ENCODE data around the gene ZNF277.
"Not testable (repeated sequence)": the region's sequence is repeated elsewhere in the genome, so short reads cannot be mapped to it uniquely, and the experiment has no call there.

The ZNF277 gene

DNA sequence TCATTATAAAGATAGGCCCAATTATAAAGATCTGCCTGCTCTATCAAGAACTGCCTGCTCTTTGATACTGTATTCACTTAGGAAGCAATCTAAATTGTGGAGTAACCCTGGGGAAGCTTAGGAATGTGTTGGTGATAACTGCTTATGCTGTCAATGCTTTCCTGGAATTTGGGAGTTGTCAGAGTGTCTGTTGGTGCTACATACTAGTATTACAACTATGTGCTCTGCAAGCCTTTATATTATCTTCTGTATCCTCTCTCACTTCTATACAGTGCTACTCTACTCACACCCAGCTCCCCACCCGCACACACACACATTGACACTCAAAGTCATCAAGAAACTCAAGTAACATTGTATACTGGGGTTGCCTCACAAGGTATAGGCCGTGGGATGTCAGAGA, 6.1 kb downstream of the ZNF277 start:
- no peak for DNase-seq

- no peak for DNase-seq
Measured at GRCh38 chr7:112213735-112214134, 7.2 kb downstream of the ZNF277 start.

- no peak for DNase-seq
Measured at GRCh38 chr7:112214268-112214667, 7.8 kb downstream of the ZNF277 start.

GRCh38 chr7:112214883-112215282, 8.4 kb downstream of the ZNF277 start:
- DNase-seq, result no peak

DNA sequence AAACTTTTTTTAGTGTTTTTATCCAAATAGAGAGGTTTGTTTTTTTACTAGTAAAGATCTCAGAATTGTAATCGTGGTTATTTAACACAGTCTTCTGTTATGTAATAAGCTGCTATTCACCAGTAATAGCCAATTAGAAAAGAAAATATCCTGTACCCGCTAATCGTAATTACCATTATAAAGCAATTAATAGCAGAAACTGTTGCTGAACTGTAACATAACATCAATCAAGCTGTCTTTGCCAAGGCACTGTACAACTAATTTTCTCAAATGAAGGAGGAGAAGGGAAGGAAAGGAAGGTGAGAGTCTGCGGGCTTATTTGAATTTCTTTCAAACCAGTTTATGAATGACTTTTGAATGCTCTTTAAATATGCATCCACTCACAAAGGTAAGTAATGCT, 9.3 kb downstream of the ZNF277 start:
- no peak for DNase-seq

DNA sequence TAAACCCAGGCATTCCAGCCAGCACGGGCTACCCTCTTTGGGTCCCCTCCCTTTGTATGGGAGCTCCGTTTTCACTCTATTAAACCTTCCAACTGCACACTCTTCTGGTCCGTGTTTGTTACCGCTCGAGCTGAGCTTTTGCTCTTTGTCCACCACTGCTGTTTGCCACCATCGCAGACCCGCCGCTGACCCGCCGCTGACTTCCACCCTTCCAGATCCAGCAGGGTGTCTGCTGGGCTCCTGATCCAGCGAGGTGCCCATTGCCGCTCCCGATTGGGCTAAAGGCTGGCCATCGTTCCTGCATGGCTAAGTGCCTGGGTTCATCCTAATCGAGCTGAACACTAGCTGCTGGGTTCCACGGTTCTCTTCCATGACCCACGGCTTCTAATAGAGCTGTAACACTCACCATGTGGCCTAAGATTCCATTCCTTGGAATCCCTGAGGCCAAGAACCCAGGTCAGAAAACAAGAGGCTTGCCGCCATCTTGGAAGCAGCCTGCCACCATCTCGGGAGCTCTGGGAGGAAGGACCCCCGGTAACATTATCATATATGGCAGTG, 14.5 kb downstream of the ZNF277 start:
- no peak for DNase-seq

- no peak for DNase-seq
Measured at GRCh38 chr7:112223310-112223709, 16.8 kb downstream of the ZNF277 start.

DNA sequence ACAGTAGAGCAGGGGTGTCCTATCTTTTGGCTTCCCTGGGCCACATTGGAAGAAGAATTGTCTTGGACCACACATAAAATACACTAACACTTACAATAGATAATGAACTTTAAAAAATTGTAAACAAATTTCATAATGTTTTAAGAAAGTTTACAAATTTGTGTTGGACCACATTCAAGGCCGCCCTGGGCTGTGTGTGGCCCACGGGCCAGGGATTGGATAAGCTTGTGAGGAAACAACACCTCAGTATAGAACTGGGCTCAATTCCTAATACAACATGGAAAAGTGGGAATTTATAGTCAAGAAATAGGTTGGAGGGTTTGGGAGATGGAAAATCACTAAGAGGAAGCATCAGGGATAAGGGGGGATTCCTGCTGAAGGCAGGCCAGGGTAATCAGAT, 17.7 kb downstream of the ZNF277 start:
- DNase-seq, result no peak

GRCh38 chr7:112225006-112225405, 18.5 kb downstream of the ZNF277 start:
- no peak for DNase-seq

GRCh38 chr7:112226701-112227276, 20.3 kb downstream of the ZNF277 start:
- DNase-seq, result no peak

- no peak for DNase-seq
Measured at GRCh38 chr7:112228632-112229031, 22.1 kb downstream of the ZNF277 start.

- DNase-seq, result no peak
Measured at GRCh38 chr7:112232212-112232978, 25.9 kb downstream of the ZNF277 start.

- DNase-seq, result no peak
Measured at GRCh38 chr7:112233048-112233697, 26.7 kb downstream of the ZNF277 start.

GRCh38 chr7:112234147-112234546, 27.7 kb downstream of the ZNF277 start:
- DNase-seq, result no peak

- no peak for DNase-seq
Measured at GRCh38 chr7:112236597-112236996, 30.1 kb downstream of the ZNF277 start.

DNA sequence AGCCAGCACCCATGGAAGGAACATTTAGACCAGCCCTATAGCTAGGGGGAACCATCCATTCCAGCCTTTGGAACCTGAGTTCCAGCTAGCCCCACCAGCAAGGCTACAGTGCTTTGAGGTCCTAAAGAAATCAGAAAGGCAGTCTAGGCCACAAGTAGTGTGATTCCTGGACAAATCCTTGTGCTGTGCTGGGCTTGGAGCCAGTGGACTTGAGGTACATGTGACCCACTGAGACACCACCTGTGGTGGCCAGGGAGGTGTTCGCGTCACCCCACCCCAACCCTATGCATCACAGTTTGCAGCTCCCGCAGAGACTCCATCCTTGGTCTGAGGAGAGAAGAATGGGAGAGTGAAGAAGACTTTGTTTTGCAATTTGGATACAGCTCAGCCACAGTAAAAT, 31.8 kb downstream of the ZNF277 start:
- no peak for DNase-seq

DNA sequence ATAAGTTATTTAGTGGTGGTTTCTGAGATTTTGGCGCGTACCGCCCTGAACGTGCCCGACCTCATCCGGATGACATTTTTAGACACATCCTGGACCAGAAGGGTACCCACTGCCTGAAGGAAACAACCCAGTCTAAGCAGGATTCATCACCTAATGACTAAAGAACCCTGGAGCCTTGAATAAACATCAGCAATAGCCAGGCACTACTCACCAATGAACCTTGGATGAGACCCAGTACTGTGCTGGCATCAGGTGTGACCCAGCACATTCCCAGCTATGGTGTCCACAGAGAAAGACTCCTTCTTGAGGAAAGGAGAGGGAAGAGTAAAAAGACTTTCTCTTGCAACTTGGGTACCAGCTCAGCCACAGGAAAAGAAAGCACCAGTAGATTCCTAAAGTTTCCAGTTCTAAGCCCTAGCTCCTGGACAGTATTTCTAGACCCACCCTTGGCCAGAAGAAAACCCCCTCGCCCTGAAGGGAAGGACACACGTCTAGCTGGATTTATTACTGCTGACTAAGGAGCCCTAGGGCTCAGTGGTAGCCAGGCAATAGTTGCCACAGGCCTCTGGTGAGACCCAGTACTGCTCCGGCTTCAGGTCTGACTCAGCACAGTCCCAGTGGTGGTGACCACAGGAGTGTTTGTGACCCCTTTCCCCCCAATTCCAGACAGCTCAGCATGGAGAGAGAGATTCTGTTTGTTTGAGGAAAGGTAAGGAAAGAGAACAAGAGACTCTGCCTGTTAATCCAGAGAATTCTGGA, 32.5 kb downstream of the ZNF277 start:
- no peak for DNase-seq

- DNase-seq, result no peak
Measured at GRCh38 chr7:112248598-112248997, 42.1 kb downstream of the ZNF277 start.

DNA sequence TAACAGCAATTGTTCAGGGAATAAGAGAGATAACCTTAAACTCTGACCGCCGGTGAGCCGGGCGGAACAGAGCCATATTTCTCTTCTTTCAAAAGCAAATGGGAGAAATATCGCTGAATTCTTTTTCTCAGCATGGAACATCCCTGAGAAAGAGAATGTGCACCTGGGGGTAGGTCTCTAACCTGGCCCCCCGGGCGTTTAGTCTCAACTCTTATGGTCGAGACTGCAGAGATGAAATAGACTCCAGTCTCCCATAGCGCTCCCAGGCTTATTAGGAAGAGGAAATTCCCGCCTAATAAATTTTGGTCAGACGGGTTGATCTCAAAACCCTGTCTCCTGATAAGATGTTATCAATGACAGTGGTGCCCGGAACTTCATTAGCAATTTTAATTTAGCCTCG, 43.5 kb downstream of the ZNF277 start:
- not testable (repeated sequence) for DNase-seq

- DNase-seq, result no peak
Measured at GRCh38 chr7:112252141-112252540, 45.6 kb downstream of the ZNF277 start.

GRCh38 chr7:112252691-112253090, 46.2 kb downstream of the ZNF277 start:
- DNase-seq, result no peak

DNA sequence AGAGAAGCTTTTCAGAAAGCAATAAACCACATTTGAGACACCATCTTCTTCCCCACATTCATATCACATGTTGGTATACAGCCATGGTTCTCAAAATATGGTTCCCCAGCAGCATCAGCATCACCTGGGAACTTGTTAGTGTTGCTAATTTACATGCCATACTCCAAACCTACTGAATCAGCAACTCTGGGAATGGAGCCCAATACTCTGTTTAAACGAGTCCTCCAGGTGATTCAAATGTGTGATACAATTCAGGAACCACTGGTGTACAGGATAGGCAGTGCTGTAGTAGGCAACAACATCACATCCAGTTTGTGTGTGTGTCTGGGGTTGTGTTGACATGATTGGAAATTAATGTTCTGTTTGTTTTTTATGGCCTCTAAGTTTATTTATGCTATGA, 47.7 kb downstream of the ZNF277 start:
- no peak for DNase-seq

DNA sequence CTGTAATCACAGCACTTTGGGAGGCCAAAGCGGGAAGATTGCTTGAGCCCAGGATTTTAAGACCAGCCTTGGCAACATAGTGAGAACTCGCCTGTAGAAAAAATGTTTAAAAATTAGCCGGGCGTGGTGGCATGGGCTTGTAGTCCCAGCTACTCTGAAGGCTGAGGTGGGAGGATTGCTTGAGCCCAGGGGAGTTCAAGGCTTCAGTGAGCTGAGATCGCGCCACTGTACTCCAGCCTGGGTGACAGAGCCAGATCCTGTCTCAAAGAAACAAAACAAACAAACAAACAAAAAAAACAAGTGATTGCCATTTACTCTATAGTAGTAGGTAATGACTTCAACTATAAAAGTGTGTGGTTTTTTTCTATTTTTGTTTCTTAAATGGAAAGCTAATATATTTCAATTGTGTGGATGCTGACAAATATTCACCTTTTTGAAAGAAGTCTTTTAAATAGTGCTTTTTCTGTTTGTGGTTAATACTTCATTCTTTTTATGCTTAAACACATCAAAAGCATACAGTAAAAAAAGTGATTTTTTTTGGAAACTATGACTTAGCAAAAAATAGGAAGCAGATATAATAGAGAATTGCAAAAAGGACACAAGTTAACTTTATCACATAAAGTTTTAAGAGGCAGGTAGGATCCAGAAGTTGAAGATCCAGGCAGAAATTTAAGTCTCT, 48.4 kb downstream of the ZNF277 start:
- DNase-seq, result no peak
